HepG2 (cell line): Measurements from ENCODE around the gene DNM3. TPM values are rescaled to one million over a fixed set of nuclear protein-coding genes. Genes with fewer than 3 reads are reported as not detected.

Experiments
- ARHGAP35 ChIP-seq: sonication (generic); formaldehyde crosslinking; IDR thresholded peaks from 2 replicates; pipeline ENCODE4 v1.9.0; 2022; ENCODE audit warnings: mild to moderate bottlenecking, inconsistent platforms, moderate library complexity, missing genetic modification reagents, borderline replicate concordance
- CENPT ChIP-seq: sonication (generic); formaldehyde crosslinking; IDR thresholded peaks from 2 replicates; pipeline ENCODE4 v1.8.0; 2022; ENCODE audit warnings: low read depth, mild to moderate bottlenecking, moderate library complexity, missing genetic modification reagents
- GFI1 ChIP-seq: sonication (generic); formaldehyde crosslinking; IDR thresholded peaks from 2 replicates; pipeline ENCODE4 v1.5.0; 2020; ENCODE audit warnings: missing genetic modification reagents, mild to moderate bottlenecking, borderline replicate concordance
- NFKBIZ ChIP-seq: IDR thresholded peaks from 2 replicates; pipeline ENCODE4 v1.6.1; 2018; ENCODE audit warnings: missing genetic modification reagents, missing compliant biosample characterization
- ZNF468 ChIP-seq: sonication (generic); formaldehyde crosslinking; IDR thresholded peaks from 2 replicates; pipeline ENCODE4 v1.8.0; 2022; ENCODE audit warnings: mild to moderate bottlenecking, moderate library complexity, missing genetic modification reagents
- polyA plus RNA-seq, 8 experiments: library from polyadenylated mRNA; depleted of rRNA in 3 of 8; stranded (reverse) in 7 of 8; unstranded in 1 of 8; fragments of >200 nt; fragmentation: Illumina TruSeq in 4 of 8; extraction: Trizol in 4 of 8; gene quantifications; 2 replicates each; pipeline versions ENCODE4 v1.2.1 to v1.2.3, GENCODE V29; 2011 to 2016; ENCODE audit warnings: low read depth in 4 of 8, missing spikeins in 1 of 8, mixed read lengths in 1 of 8; ENCODE audit not compliant: insufficient read depth in 1 of 8
- total RNA-seq, 5 experiments: library from RNA; depleted of rRNA; stranded (reverse); fragments of >200 nt; fragmentation: Illumina TruSeq; extraction: Trizol; gene quantifications; 2 replicates each; pipeline ENCODE4 v1.2.3, GENCODE V29; 2016; ENCODE audit warnings: low read depth in 1 of 5
- TF ChIP-seq, protein P1 (sequence below): sonication (generic); formaldehyde crosslinking; IDR thresholded peaks from 2 replicates; pipeline ENCODE4 v1.4.0; 2020; ENCODE audit warnings: mild to moderate bottlenecking, missing genetic modification reagents
- TF ChIP-seq, protein P2 (sequence below): IDR thresholded peaks from 2 replicates; pipeline ENCODE4 v1.6.1; 2016; ENCODE audit warnings: low read depth, borderline replicate concordance

DNM3 gene
- total and polyA plus RNA-seq, 2 of the 13 experiments (the other 11 are each of a cell fraction or from before 2014, with no cell fraction given) = 0.05 TPM; not detected in 1

GRCh38 chr1:172338295-172338735, 497.0 kb downstream of the DNM3 start (continued):
- no peak for TF ChIP-seq NFKBIZ (CRISPR knock-in tag)
- no peak for TF ChIP-seq GFI1 (CRISPR knock-in tag)
- TF ChIP-seq CENPT (CRISPR knock-in tag) = no peak
- no peak for TF ChIP-seq ARHGAP35 (CRISPR knock-in tag)
- TF ChIP-seq ZNF468 (CRISPR knock-in tag) = no peak
- TF ChIP-seq, protein P1, sequence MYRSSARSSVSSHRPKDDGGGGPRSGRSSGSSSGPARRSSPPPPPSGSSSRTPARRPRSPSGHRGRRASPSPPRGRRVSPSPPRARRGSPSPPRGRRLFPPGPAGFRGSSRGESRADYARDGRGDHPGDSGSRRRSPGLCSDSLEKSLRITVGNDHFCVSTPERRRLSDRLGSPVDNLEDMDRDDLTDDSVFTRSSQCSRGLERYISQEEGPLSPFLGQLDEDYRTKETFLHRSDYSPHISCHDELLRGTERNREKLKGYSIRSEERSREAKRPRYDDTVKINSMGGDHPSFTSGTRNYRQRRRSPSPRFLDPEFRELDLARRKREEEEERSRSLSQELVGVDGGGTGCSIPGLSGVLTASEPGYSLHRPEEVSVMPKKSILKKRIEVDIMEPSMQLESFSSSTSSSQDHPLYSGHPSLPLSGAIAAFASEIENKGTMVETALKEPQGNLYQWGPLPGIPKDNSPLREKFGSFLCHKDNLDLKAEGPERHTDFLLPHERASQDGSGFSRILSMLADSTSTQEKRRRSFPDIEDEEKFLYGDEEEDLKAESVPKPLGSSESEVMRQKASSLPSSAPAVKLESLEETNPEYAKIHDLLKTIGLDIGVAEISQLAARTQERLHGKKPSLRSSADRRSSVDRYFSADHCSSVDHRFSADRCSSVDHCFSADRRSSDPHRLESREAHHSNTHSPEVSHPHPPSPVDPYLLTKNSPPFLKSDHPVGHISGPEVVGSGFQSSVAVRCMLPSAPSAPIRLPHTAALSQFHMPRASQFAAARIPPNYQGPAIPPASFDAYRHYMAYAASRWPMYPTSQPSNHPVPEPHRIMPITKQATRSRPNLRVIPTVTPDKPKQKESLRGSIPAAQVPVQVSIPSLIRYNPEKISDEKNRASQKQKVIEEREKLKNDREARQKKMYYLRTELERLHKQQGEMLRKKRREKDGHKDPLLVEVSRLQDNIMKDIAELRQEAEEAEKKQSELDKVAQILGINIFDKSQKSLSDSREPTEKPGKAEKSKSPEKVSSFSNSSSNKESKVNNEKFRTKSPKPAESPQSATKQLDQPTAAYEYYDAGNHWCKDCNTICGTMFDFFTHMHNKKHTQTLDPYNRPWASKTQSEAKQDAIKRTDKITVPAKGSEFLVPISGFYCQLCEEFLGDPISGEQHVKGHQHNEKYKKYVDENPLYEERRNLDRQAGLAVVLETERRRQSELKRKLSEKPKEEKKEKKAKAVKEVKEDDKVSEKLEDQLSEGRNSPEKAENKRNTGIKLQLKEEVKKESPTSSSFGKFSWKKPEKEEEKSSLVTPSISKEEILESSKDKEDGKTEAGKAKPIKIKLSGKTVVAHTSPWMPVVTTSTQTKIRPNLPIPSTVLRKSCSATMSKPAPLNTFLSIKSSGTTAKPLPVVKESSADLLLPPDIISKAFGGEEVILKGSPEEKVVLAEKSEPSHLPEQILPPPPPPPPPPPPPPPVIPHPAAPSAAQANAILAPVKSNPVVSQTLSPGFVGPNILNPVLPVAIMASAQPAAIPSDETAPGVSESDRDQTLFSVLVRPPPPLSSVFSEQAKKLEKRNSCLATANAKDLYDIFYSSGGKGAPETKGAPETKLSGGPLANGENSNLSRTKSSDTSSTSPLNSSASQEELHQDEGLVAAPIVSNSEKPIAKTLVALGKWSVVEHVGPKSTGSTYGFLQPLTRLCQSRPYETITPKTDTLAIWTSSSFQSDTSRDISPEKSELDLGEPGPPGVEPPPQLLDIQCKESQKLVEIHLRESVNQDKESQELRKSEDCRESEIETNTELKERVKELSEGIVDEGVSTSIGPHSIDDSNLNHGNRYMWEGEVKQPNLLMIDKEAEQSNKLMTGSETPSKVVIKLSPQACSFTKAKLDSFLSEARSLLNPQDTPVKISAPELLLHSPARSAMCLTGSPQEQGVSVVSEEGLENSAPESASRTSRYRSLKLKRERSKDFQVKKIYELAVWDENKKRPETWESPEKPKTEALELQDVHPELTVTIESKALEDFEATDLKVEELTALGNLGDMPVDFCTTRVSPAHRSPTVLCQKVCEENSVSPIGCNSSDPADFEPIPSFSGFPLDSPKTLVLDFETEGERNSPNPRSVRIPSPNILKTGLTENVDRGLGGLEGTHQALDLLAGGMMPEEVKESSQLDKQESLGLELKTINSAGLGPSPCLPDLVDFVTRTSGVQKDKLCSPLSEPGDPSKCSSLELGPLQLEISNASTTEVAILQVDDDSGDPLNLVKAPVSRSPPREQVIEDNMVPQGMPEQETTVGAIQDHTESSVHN (CRISPR knock-in tag) = no peak
- TF ChIP-seq, protein P2, sequence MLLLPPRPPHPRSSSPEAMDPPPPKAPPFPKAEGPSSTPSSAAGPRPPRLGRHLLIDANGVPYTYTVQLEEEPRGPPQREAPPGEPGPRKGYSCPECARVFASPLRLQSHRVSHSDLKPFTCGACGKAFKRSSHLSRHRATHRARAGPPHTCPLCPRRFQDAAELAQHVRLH (CRISPR knock-in tag) = no peak
